Panc1 (cell line): ENCODE data around the gene ITGA11. TPM values are rescaled to one million over a fixed set of nuclear protein-coding genes. Genes with fewer than 3 reads are reported as not detected.

Experiments used
- ATAC-seq: fragments of 200-7000 bp; cut with Tn5 transposase; 2 replicates; pipeline ENCODE4 v1.9.1; 2020; ENCODE audit warnings: mild to moderate bottlenecking, moderate library complexity
- BruUV-seq: library from RNA; stranded (reverse); fragments of 400-500 nt; replicated peaks from 2 replicates; lab custom pipeline; 2021; lab: Mats Ljungman, UMichigan
- CTCF ChIA-PET: fragments of 300-600 bp; sonication (Branson Sonifier 250); formaldehyde crosslinking; loops from one replicate; lab custom pipeline; 2022; ENCODE audit warnings: antibody characterized with exemption; lab: Charles Lee
- POLR2A ChIA-PET: fragments of 300-600 bp; sonication (Branson Sonifier 250); formaldehyde crosslinking; loops from one replicate; lab custom pipeline; 2022; ENCODE audit warnings: antibody characterized with exemption; lab: Charles Lee
- DNase-seq: peaks from one replicate; pipeline ENCODE4 v3.0.0-alpha.2; 2010; ENCODE audit warnings: low read depth, low spot score
- H3K27ac ChIP-seq: 2 replicates; pipeline ENCODE4 v1.5.1; 2011; ENCODE audit warnings: mild to moderate bottlenecking, low read length, inconsistent platforms
- H3K27me3 ChIP-seq: fragments of 200-500 bp; sonication (Bioruptor generic); 2 replicates; pipeline ENCODE4 v1.6.0; 2014; ENCODE audit warnings: low read length, inconsistent platforms; ENCODE audit not compliant: control insufficient read depth, insufficient read depth
- H3K36me3 ChIP-seq: fragments of 200-500 bp; sonication (Bioruptor generic); 2 replicates; pipeline ENCODE4 v1.5.1; 2014; ENCODE audit warnings: inconsistent platforms, mild to moderate bottlenecking, low read length, moderate library complexity; ENCODE audit not compliant: control insufficient read depth, insufficient read depth
- H3K4me1 ChIP-seq: 2 replicates; pipeline ENCODE4 v1.5.1; 2011; ENCODE audit warnings: inconsistent platforms, mild to moderate bottlenecking, low read length, moderate library complexity; ENCODE audit not compliant: control insufficient read depth, insufficient read depth
- H3K4me3 ChIP-seq, 2 experiments: 2 replicates each; pipeline ENCODE4 v1.5.1; 2011 to 2012; ENCODE audit warnings: low read depth in 2 of 2, low read length in 2 of 2, mild to moderate bottlenecking in 2 of 2, inconsistent platforms in 1 of 2, moderate library complexity in 1 of 2
- H3K9me3 ChIP-seq: fragments of 200-500 bp; sonication (Bioruptor generic); 2 replicates; pipeline ENCODE4 v1.5.1; 2014; ENCODE audit warnings: low read depth, mild to moderate bottlenecking, inconsistent platforms, low read length, moderate library complexity; ENCODE audit not compliant: control insufficient read depth, insufficient read depth
- CTCF ChIP-seq: fragments of 450-650 bp; IDR thresholded peaks from 2 replicates; pipeline ENCODE4 v1.5.1; 2017; ENCODE audit warnings: mild to moderate bottlenecking
- POLR2AphosphoS5 ChIP-seq: IDR thresholded peaks from 2 replicates; pipeline ENCODE4 v1.6.1; 2012; ENCODE audit warnings: mild to moderate bottlenecking, low read depth, low read length, moderate library complexity
- REST ChIP-seq, 2 experiments: IDR thresholded peaks; 2 replicates each; pipeline ENCODE4 v1.6.1; 2011 to 2012; ENCODE audit warnings: low read depth in 2 of 2, control low read depth in 1 of 2, low read length in 1 of 2, mild to moderate bottlenecking in 1 of 2, moderate library complexity in 1 of 2; ENCODE audit not compliant: insufficient read depth in 1 of 2
- SIN3A ChIP-seq: IDR thresholded peaks from 2 replicates; pipeline ENCODE4 v1.6.1; 2012; ENCODE audit warnings: low read depth, mild to moderate bottlenecking, low read length, moderate library complexity, borderline replicate concordance; ENCODE audit not compliant: insufficient read depth
- TCF7L2 ChIP-seq: IDR thresholded peaks from 2 replicates; pipeline ENCODE4 v1.6.1; 2011; ENCODE audit warnings: mild to moderate bottlenecking, low read depth, low read length, inconsistent platforms
- in situ Hi-C: cut with HindIII; loops from 2 replicates; pipeline ENCODE4 v1.10.0; 2016; ENCODE audit warnings: low sequenced_read_pairs, low pct_unique_long_range_greater_than_20kb
- intact Hi-C: fragments of 100-400 bp; cut with micrococcal nuclease; formaldehyde crosslinking; loops from one replicate; pipeline ENCODE4 v1.10.0; 2022; ENCODE audit not compliant: unreplicated experiment
- total RNA-seq: library from RNA; stranded (reverse); gene quantifications from one replicate; pipeline ENCODE4 v1.2.1, GENCODE V29; 2021; ENCODE audit not compliant: unreplicated experiment

ITGA11 gene
- total RNA-seq, 1 experiment from 2014 or later, result 0.28 TPM

- no peak overlapping the region for H3K27ac ChIP-seq
- in situ Hi-C loops, result no loop called here
- H3K4me3 ChIP-seq, result no peak overlapping the region
- ATAC-seq (no peak), DNase-seq (no peak)
- intact Hi-C loops, result no loop called here
- H3K9me3 ChIP-seq, result no peaks in the 10 kb centered on the region
- H3K27me3 ChIP-seq, result no peaks in the 10 kb centered on the region
- H3K4me1 ChIP-seq, result no peaks in the 10 kb centered on the region
- TF ChIP-seq SIN3A, result no peak
- TF ChIP-seq TCF7L2, result no peak
- TF ChIP-seq POLR2AphosphoS5, result no peak
- no peak for TF ChIP-seq REST (IDR thresholded peaks at IDR 0.05; ENCODE audit: insufficient read depth in 1 of 2, low read depth in 2 of 2, low read length in 1 of 2)
- no peak for TF ChIP-seq CTCF
- POLR2A ChIA-PET, result interaction anchor here (0.6 kb wide), 1 partner anchor 19 kb away, joined by 3 read pairs; no protein-coding TSS in a partner anchor
- BruUV-seq, result no TSS peak
- no peaks in the 10 kb centered on the region for H3K36me3 ChIP-seq
- CTCF ChIA-PET, result no interaction called here
Observed at GRCh38 chr15:68374168-68374745, 57.7 kb downstream of the ITGA11 start.

- in situ Hi-C loops (no loop called here), intact Hi-C loops (no loop called here)
- ChIA-PET POLR2A (no interaction called here), CTCF (no interaction called here)
- Histone ChIP-seq H3K9me3 (no peaks in the 10 kb centered on the region), H3K4me3 (no peak overlapping the region), H3K27ac (no peak overlapping the region), H3K36me3 (no peaks in the 10 kb centered on the region), H3K4me1 (no peaks in the 10 kb centered on the region), H3K27me3 (no peaks in the 10 kb centered on the region)
- TF ChIP-seq TCF7L2, result no peak
- TF ChIP-seq SIN3A, result no peak
- no peak for TF ChIP-seq CTCF
- no peak for TF ChIP-seq REST (IDR thresholded peaks at IDR 0.05; ENCODE audit: insufficient read depth in 1 of 2, low read depth in 2 of 2, low read length in 1 of 2)
- TF ChIP-seq POLR2AphosphoS5, result no peak
- no TSS peak for BruUV-seq
- ATAC-seq (no peak), DNase-seq (no peak)
Observed at GRCh38 chr15:68373028-68373427, 58.9 kb downstream of the ITGA11 start.
